ENCODE measurements around the gene PLN.

The PLN gene

DNA sequence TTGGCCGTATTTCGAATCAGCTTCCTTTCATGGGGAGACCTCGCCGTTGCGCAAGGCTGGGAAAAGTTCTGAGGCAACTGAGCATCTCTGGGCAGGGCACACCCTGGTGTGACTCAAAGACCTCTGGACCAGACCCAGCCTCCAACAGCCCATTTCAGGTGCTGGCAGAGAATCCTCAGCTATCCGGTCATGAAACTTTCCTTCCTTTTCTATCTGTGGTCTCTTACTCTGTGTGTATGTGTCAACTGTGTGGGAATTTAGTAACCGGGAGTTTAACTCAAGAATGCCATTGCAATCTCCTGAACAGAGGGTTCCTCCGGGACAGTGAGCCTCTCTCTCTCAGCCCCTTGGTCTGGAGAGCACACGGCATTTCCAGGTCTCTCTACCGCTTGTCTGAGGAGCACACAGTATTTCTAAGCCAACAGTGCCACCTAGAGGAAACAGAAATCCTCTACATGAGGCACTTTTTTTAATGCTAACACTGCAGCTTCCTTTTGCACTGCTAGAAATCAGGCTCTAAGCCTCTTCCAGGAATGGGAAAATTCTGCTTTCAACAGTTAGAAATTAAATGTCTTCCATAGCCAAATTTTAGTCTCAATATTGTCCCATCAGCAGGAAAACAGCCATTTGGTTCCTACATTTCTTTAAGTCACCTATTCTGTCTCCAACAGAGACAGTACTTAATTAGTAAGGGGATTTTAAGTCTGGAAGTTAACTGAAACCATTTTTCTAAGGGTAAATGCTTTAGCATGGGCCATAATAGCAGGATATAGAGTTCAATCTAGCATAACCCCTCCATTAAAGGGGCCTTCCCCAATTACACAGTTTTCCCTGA, 32.7 kb downstream of the PLN start:
- DNase-seq, result no peak

DNA sequence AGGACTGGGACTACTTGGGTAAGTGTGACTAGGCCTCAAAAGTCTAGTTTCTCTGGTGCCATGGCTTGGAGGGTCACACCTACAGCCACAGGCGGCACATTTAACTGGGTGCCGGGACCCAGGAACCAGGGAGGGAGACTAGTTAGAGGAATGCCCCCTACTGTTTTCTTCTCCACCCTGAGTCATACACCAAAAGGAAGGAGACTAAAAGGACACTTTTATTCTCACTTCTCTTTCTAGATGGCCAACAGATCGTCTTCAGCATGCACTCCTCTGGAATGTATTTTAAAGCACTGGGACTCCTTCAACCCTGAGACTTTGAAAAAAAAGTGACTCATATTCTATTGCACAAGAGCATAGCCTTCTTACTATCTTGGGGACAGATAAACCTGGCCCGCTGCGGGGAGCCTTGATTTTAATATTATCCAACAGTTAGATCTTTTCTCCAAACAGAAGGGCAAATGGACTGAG, 33.4 kb downstream of the PLN start:
- DNase-seq, result no peak

DNA sequence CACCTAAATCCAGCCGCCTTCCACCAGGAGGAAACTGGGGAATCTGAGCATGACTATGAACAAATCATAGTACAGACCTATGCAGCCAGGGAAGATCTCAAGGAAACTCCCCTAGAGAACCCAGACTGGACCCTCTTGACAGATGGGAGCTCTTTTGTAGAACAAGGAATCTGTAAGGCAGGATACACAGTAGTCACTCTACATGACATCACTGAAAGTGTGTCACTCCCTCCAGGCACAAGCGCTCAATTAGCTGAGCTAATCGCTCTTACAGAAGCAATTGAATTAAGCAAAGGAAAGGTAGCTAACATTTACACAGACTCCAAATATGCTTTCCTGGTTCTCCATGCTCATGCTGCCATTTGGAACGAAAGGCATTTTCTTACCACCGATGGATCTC, 36.8 kb downstream of the PLN start:
- DNase-seq, result no peak

DNA sequence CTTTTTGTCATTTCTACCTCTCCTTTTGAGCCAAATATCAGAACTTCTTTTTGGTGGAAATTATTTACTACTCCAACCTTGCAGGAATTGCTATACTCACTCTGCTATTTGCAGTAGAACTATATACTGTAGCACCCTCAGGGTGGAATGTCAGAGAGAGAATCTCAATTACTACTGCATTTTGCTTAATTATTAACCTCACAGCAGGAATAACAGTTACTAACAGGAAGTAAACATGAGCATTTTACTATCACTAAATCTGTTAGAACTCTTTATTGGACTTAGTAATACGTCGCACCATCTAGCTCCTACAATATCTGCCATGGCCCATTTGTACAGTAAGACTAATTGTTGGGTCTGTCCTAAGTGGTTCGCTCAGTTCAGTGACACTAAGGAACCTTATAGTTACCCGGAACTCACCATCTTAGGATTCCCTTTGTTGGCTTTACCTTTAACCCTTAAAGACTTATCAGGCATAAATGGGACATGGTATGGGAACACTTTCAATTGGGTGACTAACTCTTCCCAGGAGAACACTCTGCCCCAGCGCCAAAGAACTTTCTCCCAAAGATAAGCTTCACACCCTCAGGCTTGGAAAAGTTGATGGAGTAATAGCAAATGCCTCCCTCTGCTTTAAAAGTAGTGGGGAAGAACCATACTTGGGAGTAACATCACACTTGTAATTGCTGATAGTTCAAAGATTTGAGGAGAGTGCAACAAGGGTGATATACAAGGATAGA, 38.8 kb downstream of the PLN start:
- no peak for DNase-seq

DNA sequence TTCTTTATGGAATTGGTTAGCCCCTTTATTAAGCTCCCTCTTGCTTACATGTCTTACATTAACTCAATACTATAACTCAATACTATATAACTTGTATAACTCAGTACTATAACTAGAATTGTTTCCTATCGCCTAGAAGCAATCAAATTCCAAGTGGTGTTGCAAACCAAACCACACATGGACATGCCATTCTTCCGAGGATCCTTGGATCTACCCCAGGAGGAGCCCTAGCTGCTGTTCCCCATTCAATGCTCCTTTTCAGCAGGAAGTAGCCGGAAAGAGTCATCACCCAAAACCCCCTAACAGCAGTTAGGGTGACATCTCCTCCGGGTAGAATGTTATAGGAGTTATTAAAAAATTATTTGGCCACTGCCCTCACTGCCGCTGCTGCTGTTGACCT, 40.5 kb downstream of the PLN start:
- no peak for DNase-seq

DNA sequence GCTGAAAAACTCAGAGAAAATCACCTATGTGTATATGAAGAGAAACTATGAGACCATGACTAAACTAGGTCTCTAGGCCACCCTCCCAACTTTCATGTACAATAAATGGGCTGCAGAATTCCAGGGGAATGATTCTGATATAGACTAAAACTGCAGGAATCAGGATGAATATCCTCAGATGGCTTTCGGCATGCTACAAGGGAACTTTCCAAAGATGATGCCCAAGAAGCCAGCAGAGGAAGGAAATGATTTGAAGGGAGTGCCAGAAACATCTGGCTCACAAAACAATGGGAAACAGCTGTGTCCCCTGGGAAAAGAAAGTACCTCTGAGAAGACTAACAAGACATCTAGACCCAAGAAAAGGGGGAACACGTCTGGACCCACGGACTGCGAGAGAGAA, 41.1 kb downstream of the PLN start:
- DNase-seq, result no peak

DNA sequence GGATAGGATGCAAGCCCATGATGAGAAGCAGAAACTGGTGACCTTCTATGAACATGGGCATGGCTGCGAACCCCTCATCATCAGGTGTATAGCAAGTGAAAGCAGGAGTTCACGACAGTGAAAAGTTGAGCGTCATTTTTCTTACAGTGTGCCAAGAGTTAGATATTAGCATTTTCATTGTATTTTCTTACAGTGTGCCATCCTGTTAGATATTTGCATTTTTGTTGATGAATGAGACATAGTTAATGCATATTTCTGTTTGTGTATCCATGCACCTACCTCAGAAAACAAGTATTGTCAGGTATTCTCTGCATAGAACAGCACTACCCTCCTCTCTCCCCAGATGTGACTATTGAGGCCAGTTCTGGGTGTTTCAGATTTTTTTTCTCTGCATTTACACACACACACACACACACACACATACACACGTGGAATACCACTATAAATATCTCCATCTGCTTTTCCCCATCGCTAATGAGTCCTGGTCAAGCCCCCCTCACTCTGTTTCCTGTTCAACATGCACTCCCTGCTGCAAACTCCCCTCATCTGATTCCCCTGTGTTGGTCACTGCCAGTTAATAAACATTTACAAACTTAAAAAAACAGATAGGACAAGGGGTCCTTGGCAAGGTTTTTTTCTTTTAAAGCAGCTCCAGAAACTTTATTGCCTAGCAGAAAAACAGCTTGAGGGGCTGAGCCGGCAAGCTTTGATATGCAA, 41.7 kb downstream of the PLN start:
- DNase-seq, result no peak

DNA sequence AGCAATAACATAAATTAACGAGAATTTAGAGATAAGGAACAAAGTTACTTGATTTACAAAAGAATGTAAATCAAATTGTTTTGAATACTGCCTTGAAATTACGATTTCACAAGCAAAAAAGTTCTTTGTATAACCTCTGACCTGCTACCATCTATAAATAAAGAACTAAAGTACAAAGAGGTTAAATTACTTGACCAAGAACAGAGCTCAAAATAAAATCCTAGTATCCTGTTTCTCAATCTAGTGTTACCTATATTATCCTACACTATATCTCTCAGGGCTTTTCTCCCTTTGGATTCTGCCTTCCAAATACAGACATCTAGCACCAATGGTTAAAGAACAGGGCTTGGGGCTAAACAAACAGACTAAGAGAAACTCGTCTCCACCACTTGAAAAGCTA, 43.8 kb downstream of the PLN start:
- no peak for DNase-seq

DNA sequence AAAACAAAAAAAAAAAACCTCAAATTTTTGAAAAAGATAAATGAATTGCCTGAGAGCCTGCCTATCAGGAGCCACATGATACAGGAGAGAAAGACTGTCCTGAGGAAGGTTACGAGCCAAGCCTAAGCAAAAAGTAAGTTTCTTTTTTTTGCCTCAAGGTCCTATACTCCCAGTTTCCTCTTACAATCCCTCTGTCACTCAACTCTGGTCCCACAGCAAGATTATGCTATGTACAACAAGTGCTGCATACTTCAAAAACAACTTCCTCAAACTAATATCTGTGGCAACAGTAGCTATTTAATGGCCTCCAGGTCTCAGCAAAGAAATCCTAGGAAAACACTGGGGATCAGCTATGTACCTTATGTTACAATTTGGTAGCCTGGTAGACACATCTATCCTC, 46.8 kb downstream of the PLN start:
- DNase-seq, result no peak

DNA sequence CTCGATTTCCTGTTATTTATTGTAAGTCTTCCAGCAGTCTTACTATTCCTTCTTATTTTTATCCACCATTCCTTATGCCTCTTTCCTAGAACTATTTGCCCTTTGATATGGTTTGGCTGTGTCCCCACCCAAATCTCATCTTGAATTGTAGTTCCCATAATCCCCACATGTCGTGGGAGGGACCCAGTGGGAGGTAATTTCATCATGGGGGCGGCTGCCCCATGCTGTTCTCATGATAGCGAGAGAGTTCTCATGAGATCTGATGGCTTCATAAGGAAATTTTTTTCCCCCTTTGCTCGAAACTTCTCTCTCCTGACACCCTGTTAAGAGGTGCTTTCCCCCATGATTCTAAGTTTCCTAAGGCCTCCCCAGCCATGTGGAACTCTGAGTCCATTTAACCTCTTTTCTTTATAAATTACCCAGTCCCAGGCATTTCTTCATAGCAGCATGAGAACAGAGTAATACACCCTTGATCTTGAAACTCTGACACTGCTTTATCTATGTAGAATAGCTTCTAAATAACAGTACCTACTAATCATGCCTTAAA, 48.8 kb downstream of the PLN start:
- DNase-seq, result no peak

DNA sequence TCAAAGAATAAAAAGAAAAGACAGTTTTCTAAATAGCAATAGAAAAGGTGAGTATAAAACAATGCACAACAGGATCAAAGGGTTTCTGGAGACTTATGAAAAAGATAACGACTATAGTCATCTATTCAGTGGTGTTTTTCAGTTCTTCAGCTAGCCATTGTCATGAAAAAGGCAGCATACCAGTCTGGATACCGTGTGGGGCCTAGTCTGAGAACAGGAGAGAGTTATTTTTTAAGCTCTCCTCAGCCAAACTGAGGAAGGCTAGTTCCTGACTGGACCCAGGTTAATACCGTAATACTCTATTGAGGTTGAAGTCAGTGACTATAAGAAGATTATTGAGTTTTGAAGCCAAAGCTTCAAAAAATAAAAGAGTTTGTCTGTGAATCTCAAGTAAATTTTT, 49.5 kb downstream of the PLN start:
- no peak for DNase-seq

DNA sequence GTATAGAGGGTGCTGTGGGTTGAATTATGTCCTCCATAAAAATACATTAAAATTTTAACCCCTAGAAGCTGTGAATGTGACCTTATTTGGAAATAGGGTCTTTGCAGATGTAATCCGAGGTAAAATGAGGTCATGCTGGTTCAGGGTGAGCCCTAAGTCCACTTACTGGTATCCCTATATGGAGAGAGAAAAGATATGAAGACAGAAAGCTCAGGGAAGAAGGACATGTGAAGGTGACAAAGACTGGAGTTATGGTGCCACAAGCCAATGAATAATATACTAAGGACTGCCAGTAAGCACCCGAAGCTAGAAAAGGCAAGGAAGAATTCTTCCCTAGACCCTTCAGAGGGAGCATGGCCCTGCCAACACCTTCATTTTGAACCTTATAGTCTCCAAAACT, 50.2 kb downstream of the PLN start:
- DNase-seq, result no peak

DNA sequence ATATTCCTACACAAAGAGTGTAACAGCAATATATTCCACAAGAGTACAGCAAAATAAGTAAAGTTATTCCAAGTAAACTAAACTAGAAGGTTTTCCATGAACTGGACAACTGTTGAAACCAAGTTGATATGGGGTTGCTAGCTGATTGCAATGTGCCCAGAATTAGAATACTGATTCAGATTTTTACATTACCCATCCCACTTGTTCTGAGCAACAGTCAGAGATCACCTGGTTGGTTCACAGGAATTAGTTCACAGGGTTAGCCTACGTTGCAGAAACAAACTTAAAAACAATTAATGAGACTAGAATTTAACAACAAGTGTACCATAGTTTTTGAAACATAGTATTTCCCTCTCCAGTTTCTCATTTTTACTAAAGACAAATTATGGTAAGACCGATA, 54.2 kb downstream of the PLN start:
- no peak for DNase-seq

- DNase-seq, result no peak
Observed at GRCh38 chr6:118603372-118603771, 55.3 kb downstream of the PLN start.

GRCh38 chr6:118606268-118606667, 58.2 kb downstream of the PLN start:
- no peak for DNase-seq

DNA sequence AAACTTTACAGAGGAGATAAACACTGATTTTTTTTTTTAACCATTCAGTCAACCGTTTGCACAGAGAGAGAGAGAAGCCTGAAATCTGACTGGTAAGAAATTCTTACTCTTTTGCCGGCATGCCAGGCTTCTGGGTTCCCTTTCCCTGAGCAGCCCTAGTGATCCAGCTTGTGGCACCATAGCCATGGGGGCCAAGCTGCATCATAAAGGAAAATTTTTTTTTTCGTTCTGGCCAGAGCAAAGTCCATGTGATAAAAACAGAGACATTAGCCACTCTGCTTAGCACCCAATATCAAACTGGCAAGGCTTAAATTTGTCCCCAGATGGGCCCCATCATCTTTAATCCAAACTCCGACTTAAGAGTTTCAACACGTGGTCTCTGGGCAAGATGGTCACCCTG, 58.8 kb downstream of the PLN start:
- DNase-seq, result no peak
